Loucy (cell line): ENCODE measurements around the gene CGB8.
"Not testable (repeated sequence)": the region's sequence is repeated elsewhere in the genome, so short reads cannot be mapped to it uniquely, and the experiment has no call there.

Experiments used
- H2AFZ ChIP-seq: fragments of 200-600 bp; sonication (generic); 2 replicates; pipeline ENCODE4 v1.6.0; 2016; ENCODE audit warnings: antibody characterized with exemption, mild to moderate bottlenecking, low read length, moderate library complexity
- H3F3A ChIP-seq: fragments of 200-600 bp; 2 replicates; pipeline ENCODE4 v1.6.0; 2016; ENCODE audit warnings: antibody characterized with exemption, low read depth, mild to moderate bottlenecking
- H3K27me3 ChIP-seq: fragments of 200-600 bp; sonication (generic); 2 replicates; pipeline ENCODE4 v1.6.1; 2014; ENCODE audit warnings: low read length, mild to moderate bottlenecking; ENCODE audit not compliant: insufficient read depth, poor library complexity, severe bottlenecking
- H3K36me3 ChIP-seq: fragments of 200-600 bp; sonication (generic); 2 replicates; pipeline ENCODE4 v1.6.1; 2016; ENCODE audit warnings: low read length; ENCODE audit not compliant: insufficient read depth
- H3K4me1 ChIP-seq: fragments of 200-600 bp; sonication (generic); 2 replicates; pipeline ENCODE4 v1.5.1; 2014; ENCODE audit warnings: low read length, mild to moderate bottlenecking; ENCODE audit not compliant: insufficient read depth, poor library complexity, severe bottlenecking
- H3K4me2 ChIP-seq: fragments of 200-600 bp; sonication (generic); 2 replicates; pipeline ENCODE4 v1.6.0; 2014; ENCODE audit warnings: antibody characterized with exemption, low read length, low read depth, mild to moderate bottlenecking; ENCODE audit not compliant: poor library complexity, severe bottlenecking
- H3K4me3 ChIP-seq: fragments of 200-600 bp; sonication (generic); 2 replicates; pipeline ENCODE4 v1.5.1; 2014; ENCODE audit warnings: low read length, mild to moderate bottlenecking, mixed read lengths; ENCODE audit not compliant: poor library complexity, severe bottlenecking
- H3K79me2 ChIP-seq: fragments of 200-600 bp; sonication (generic); 2 replicates; pipeline ENCODE4 v1.6.1; 2014; ENCODE audit warnings: low read length; ENCODE audit not compliant: insufficient read depth
- H3K9ac ChIP-seq: fragments of 200-600 bp; sonication (generic); 2 replicates; pipeline ENCODE4 v1.6.0; 2014; ENCODE audit warnings: mild to moderate bottlenecking, low read depth, low read length, moderate library complexity; ENCODE audit not compliant: poor library complexity, severe bottlenecking
- H3K9me2 ChIP-seq: fragments of 200-600 bp; sonication (generic); replicated peaks from 2 replicates; pipeline ENCODE4 v1.6.1; 2016; ENCODE audit warnings: low read depth, low read length, mixed read lengths
- H3K9me3 ChIP-seq: fragments of 200-600 bp; sonication (generic); 2 replicates; pipeline ENCODE4 v1.6.1; 2014; ENCODE audit warnings: mild to moderate bottlenecking, antibody characterized with exemption, low read length, low read depth; ENCODE audit not compliant: insufficient read depth
- H4K20me1 ChIP-seq: fragments of 200-600 bp; sonication (generic); 2 replicates; pipeline ENCODE4 v1.6.0; 2014; ENCODE audit warnings: antibody characterized with exemption, low read length, mild to moderate bottlenecking; ENCODE audit not compliant: insufficient read depth, poor library complexity, severe bottlenecking
- CTCF ChIP-seq: fragments of 200-600 bp; sonication (generic); conservative IDR thresholded peaks from 2 replicates; pipeline ENCODE4 v1.5.1; 2014; ENCODE audit warnings: mild to moderate bottlenecking, antibody characterized with exemption, low read length
- EZH2phosphoT487 ChIP-seq: fragments of 200-600 bp; IDR thresholded peaks from 2 replicates; pipeline ENCODE4 v1.6.1; 2018; ENCODE audit warnings: antibody characterized with exemption, mild to moderate bottlenecking, moderate library complexity, borderline replicate concordance

Gene CGB8

GRCh38 chr19:49081273-49081672 is 32.4 kb upstream of the CGB8 start:
- H3K36me3 ChIP-seq: no peaks in the 10 kb centered on the region
- no peaks in the 10 kb centered on the region for H3K9me2 ChIP-seq
- no peak overlapping the region; the same call in 1 of the 2 replicates for H2AFZ ChIP-seq
- H3K9me3 ChIP-seq: no peaks in the 10 kb centered on the region
- H3K9ac ChIP-seq: no peak overlapping the region
- H3K4me3 ChIP-seq: no peak overlapping the region
- H3F3A ChIP-seq: no peaks in the 10 kb centered on the region
- peaks cover 9% of the 10 kb centered on the region for H4K20me1 ChIP-seq
- peaks cover 5% of the 10 kb centered on the region for H3K27me3 ChIP-seq
- H3K79me2 ChIP-seq: peaks cover 10% of the 10 kb centered on the region
- H3K4me1 ChIP-seq: peaks cover 4% of the 10 kb centered on the region
- TF ChIP-seq EZH2phosphoT487 (no peak), CTCF (no peak)
- no peak overlapping the region for H3K4me2 ChIP-seq

GRCh38 chr19:49080392-49080791 is 31.5 kb upstream of the CGB8 start:
- Histone ChIP-seq H4K20me1 (no peaks in the 10 kb centered on the region), H3K4me3 (no peak overlapping the region), H3K36me3 (no peaks in the 10 kb centered on the region), H2AFZ (no peak overlapping the region), H3K79me2 (peaks cover 2% of the 10 kb centered on the region), H3K27me3 (no peaks in the 10 kb centered on the region), H3K9ac (no peak overlapping the region), H3K4me2 (no peak overlapping the region), H3F3A (no peaks in the 10 kb centered on the region), H3K4me1 (peaks cover 4% of the 10 kb centered on the region), H3K9me3 (no peaks in the 10 kb centered on the region), H3K9me2 (no peaks in the 10 kb centered on the region)
- TF ChIP-seq CTCF (no peak), EZH2phosphoT487 (no peak)

GRCh38 chr19:49074869-49075268 is 26.0 kb upstream of the CGB8 start:
- not testable (repeated sequence) for H3K4me3 ChIP-seq, H3K79me2 ChIP-seq, H2AFZ ChIP-seq, H3K36me3 ChIP-seq, H3K9me3 ChIP-seq, H3K27me3 ChIP-seq, H3K4me1 ChIP-seq, H4K20me1 ChIP-seq, H3F3A ChIP-seq, H3K9me2 ChIP-seq, H3K4me2 ChIP-seq, H3K9ac ChIP-seq
- peak; percentile 50 for TF ChIP-seq CTCF
